Body of pancreas (tissue), 4 donors: Measurements from ENCODE around the gene RPL7L1.

ENCODE experiments used
- POLR2A ChIP-seq, 3 donors: fragments of 450-650 bp; IDR thresholded peaks; one replicate each; pipeline ENCODE4 v1.6.1; 2016; ENCODE audit warnings: antibody characterized with exemption in 3 of 3, mild to moderate bottlenecking in 2 of 3
- TF ChIP-seq, protein P1 (sequence below), 7 experiments: fragments of 450-650 bp in 4 of 7; fragments of 200-600 bp in 3 of 7; sonication (generic) in 3 of 7; IDR thresholded peaks; one replicate each; pipeline ENCODE4 v1.5.1; 2016 to 2019; ENCODE audit warnings: antibody characterized with exemption in 7 of 7

DNA sequence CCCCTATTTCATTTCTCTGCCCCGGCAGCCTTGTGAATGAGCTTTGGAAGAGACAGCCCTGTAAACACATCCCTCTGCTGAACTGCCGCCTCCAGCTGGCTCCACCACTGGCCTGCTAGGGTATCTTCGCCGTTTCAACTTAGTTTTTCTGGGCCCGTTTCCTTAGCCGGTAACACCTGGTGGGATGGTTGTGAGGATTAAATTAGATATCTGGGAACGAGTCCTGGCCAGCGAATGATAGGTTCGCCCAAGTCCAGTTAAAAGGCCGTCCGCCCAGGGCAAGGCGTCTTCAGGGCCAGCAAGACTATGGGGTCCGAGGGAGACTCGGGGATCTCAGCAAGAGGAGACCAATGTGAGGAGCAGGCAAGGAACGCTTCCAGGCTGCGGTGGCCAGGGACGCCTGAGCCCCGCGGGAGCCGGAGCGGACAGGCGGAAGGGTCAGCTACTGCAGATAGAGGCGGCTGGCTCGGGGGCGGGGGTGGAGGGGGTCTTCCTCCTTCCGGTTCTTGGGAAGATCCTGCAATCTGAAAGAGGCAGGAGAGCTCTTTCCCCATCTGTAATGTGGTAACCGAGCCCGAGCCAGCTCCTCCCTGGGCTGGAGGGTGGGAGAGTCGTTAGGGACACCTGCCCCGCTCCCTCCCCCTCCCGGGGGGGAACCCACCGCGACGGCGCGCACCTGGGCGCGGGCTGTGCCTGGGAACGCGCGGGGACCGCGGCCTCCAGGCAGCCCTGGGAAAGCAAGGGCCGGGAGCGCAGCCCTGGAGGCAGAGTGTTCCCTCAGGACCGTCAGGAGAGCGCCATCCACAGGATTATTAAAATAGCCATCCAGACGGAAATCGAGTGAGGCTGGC, 32.0 kb downstream of the RPL7L1 start:
- TF ChIP-seq, protein P1, sequence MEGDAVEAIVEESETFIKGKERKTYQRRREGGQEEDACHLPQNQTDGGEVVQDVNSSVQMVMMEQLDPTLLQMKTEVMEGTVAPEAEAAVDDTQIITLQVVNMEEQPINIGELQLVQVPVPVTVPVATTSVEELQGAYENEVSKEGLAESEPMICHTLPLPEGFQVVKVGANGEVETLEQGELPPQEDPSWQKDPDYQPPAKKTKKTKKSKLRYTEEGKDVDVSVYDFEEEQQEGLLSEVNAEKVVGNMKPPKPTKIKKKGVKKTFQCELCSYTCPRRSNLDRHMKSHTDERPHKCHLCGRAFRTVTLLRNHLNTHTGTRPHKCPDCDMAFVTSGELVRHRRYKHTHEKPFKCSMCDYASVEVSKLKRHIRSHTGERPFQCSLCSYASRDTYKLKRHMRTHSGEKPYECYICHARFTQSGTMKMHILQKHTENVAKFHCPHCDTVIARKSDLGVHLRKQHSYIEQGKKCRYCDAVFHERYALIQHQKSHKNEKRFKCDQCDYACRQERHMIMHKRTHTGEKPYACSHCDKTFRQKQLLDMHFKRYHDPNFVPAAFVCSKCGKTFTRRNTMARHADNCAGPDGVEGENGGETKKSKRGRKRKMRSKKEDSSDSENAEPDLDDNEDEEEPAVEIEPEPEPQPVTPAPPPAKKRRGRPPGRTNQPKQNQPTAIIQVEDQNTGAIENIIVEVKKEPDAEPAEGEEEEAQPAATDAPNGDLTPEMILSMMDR (IDR thresholded peaks at IDR 0.05) = no peak
- TF ChIP-seq POLR2A (IDR thresholded peaks at IDR 0.05) = no peak
